GM21367 (cell line): ENCODE results near the gene CTBP1.

ENCODE experiments used
- ATAC-seq: cut with Tn5 transposase; IDR thresholded peaks from one replicate; pipeline ENCODE4 v1.9.1; 2021; ENCODE audit not compliant: unreplicated experiment

The CTBP1 gene

DNA sequence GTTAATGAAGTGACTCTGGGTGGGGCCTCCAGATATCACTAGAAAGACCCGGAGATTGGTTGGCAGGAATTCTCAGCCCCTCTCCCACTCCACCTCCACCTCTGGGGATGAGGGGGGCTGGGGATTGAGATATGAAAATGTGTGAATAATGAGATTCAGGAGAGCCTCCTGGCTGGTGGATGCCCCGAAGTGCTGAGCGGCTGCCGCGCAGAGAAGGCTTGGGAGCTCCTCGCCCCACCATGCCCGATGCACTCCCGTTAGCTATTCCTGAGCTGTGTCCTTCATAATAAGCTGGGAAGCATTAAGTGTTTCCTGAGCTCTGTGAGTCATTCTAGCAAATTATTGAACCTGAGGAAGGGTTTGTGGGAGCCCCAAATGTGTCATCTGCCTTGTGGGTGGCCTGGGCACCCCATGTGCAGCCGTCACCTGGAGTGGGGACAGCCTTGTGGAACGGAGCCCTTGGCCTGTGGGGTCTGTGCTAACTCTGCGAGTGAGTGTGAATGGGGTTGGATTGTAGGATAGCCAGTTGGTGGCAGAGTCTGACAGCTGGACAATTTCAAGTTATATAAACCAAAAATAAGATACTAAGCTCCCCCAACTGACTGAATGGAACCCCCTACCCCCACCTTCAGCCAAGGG, 36.3 kb upstream of the CTBP1 start:
- ATAC-seq = no peak

GRCh38 chr4:1283711-1284110, 34.8 kb upstream of the CTBP1 start:
- ATAC-seq = no peak

DNA sequence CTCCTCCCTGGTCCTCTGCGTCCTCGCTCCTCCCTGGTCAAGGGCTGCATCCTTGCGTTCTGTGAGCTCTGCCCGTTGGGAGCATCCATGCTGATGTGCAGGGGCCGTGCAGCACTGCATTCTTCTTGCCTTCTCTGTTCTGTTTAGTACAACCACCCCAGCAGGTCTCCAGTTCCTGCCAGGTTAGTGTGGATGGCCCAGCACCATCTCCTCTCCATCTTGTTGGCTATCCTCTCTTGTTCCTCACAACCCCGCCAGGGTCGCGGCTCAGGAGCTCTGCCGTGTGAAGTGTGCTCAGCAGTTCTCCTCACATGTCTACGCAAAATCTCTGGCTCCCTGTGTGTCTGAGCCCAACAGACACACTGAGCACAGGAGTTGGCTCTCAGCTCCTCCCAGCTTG, 30.3 kb upstream of the CTBP1 start:
- no peak for ATAC-seq

- ATAC-seq = no peak
These were observed 29.0 kb upstream of the CTBP1 start for GRCh38 chr4:1277667-1278665.

DNA sequence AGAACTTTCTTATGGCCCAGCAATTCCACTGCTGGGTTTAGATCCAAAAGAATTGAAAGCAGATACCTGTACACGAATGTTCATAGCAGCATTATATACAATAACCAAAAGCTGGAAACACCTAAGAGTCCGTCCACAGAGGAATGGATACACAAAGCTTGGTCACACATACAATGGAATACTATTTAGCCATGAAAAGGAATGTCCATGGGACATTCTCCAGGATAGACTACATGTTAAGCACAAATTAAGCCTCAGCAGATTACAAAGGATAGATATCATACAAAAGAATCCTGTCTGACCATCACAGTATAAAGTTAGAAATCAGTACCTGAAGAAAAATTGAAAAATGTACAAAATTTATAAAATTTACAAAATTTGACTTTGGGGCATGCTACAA, 28.1 kb upstream of the CTBP1 start:
- no peak for ATAC-seq

DNA sequence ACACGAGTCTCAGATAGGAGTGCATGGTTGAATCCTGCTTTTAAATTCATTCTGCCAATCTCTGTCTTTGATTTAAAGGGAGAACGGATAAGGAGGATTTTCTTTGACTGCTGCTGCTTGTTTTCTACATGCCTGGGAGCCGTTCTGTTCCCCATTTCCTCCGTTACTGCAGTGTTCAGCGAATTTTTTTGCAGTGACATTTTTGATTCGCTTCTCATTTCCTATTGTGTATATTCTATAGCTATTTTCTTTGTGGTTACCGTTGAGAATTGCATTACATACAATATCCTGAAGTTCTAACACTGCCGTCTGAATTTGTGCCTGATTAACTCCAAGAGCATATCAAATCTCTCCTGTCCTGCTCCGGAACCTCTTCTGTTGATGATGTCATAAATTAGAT, 25.9 kb upstream of the CTBP1 start:
- ATAC-seq = no peak

DNA sequence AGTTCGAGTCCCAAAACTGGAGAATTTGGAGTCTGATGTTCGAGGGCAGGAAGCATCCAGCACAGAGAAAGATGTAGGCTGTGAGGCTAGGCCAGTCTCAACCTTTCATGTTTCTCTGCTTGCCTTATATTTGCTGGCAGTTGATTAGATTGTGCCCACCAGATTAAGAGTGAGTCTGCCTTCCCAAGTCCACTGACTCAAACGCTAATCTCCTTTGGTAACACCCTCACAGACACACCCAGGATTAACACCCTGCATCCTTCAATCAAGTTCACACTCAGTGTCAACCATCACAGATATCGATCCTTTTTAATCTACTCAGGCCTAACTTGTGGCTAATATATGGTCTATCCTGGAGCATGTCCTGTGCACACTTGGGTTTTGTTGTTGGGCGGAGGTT, 22.8 kb upstream of the CTBP1 start:
- no peak for ATAC-seq

DNA sequence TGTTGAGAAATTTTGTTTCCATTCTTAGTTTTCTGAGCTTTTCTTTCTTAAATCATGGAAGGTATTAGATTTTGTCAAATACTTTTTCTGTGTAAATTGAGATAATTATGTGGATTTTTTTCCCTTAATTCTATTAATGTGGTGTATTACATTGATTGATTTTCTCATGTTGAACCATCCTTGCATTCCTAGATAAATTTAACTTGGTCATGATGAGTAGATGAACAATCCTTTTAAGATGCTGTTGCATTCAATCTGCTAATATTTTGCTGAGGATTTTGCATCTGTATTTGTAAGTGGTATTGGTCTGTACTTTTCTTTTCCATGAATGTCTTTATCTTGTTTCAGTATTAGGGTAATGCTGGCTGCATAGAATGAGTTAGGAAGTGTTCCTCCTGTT, 20.3 kb upstream of the CTBP1 start:
- no peak for ATAC-seq

DNA sequence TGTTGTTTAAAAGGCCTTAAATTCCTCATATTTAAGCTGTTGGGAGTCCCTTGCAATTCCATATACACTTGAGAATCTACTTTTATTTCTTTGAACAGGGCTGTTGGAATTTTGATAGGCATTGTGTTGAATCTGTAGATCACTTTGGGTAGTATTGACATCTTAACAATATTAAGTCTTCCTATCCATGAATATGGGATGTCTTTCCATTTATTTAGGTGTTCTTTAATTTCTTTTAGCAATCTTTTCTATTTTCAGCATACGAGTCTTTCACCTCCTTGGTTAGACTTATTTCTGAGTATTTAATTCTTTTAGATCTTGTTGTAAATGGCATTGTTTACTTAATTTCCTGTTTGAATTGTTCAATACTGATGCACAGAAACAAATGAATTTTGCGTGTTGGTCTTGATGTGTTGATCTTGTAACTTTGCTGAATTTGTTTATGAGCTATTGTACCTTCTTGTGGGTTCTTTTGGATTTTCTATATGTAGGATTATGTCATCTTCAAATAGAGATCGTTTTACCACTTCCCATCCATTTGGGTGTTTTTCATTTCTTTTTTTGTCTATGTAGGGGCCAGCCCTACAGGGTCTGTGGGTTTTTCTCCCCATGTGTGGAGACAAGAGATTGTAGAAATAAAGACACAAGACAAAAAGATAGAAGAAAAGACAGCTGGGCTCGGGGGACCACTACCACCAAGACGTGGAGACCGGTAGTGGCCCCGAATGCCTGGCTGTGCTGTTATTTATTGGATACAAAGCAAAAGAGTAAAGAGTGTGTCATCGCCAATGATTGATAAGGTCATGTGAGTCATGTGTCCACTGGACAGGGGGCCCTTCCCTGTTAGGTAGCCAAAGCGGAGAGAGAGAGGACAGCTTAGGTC, 18.2 kb upstream of the CTBP1 start:
- ATAC-seq = no peak

DNA sequence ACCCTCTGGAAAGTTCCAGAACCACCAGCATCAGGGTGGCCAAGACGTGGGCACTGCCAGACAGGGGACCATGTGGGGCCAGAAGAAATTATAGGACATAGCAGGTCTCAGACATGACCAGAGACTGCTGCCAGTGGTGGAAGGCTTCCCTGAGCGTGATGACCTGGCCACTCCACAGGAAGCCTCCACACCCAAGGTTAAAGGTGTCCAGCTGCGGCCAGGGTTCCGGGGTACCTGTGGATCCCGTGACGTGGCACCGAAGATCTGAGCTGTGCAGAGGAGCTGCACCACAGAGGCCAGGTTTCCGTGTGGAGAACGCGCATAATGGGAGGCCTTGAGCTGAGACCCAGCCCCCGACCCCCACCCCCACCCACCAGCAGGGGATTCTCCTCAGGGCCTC, 16.4 kb upstream of the CTBP1 start:
- no peak for ATAC-seq

DNA sequence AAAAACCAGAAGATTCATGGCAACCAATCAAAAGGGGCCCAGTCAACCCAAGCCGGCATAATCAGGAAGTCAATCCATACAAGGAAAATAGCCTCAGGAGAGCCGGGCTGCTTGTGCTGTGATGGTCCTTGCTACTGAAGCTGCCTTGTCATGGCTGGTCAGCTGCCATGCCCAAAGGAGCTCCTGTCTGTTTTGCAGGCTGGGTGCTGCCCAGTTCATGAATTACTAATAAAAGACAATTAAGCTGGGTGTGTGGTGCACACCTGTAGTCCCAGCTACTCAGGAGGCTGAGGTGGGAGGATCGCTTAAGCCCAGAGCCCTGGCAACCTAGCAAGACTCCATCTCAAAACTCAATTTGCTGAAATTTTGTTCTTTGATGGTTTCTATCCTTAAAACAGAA, 16.0 kb upstream of the CTBP1 start:
- no peak for ATAC-seq

DNA sequence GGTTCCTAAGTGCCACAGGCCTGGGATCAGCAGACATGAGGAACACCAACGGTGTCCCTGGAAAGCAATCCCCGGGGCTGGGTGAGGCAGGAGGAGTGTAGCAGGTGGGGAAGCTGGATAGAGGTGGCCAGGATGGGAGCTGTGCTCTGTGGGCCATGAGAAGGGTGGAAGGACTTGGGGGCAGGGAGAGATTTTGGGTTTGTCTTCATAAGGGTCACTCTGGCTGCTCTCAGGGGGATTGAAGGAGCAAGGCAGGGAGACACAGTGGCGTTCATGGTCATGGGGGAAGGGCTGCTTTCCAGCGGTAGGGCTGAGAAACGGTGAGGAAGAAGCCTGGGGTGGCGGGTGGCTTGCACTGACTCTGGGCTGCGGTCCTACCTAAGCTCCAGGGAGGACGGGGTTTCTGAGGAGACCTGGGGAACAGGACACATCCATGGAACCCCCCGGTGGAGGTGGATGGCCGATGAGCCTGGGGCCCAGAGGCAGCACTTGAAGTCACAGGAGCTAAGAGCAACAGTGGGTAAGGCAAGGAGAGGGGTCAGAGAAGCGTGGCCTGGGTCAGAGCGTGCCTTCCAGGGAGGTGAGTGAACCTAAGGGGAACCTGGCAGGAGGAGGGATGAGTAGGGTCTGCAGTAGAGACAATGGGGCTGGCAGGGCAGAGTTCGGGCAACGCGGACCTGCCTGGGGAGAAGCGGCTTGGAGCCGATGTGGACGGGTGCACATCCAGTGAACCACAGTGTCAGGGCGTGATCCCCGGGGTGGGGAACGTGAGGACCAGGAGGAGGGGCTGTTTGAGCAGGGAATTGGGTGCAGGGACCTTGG, 12.4 kb upstream of the CTBP1 start:
- no peak for ATAC-seq

DNA sequence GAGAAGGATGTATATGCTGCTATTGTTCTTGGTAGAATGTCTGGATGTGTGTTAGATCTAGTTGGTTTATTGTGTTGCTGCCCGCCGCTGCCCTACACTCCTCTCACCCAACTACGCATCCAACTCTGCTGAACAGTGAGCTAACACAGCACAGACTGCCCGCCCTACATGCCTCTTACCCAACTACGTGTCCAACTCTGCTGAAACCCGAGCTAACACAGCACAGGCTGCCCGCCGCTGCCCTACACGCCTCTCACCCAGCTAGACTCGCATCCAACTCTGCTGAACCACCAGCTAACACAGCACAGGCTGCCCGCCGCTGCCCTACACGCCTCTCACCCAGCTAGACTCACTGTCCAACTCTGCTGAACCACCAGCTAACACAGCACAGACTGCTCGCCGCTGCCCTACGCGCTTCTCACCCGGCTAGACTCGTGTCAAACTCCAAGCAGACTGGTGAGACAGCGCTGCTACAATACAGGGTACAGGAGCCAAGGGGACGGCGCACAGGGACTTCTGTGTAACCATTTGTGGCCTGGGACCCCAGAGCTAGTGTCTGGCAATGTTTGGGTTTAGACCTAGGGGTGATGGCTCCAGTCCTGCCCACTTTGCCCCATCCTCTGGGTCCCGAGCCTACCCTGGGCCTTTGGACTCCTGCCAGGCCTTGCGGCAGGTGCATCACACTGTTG, 11.6 kb upstream of the CTBP1 start:
- ATAC-seq = no peak

GRCh38 chr4:1259966-1260365, 11.0 kb upstream of the CTBP1 start:
- no peak for ATAC-seq

DNA sequence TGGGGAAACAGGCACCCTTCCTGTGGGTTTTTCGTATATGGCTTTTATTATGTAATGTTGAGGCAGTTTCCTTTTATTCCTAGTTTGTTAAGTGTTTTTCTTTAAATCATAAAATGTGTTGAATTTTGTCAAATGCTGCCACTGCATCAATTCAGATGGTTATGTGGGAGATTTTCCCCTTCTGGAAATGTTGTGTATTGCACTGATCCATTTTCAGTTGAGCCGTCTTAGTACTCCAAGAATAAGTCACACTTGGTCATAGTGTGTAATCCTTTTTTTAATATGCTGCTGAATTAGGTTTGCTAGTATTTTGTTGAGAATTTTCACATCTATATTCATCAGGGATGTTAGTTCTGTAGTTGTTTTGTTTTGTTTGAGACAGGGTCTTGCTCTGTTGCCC, 9.5 kb upstream of the CTBP1 start:
- no peak for ATAC-seq

GRCh38 chr4:1255699-1256098, 6.8 kb upstream of the CTBP1 start:
- no peak for ATAC-seq

- ATAC-seq = no peak
These were observed 6.2 kb upstream of the CTBP1 start for GRCh38 chr4:1255151-1255550.

GRCh38 chr4:1253831-1254230, 4.9 kb upstream of the CTBP1 start:
- ATAC-seq = no peak

DNA sequence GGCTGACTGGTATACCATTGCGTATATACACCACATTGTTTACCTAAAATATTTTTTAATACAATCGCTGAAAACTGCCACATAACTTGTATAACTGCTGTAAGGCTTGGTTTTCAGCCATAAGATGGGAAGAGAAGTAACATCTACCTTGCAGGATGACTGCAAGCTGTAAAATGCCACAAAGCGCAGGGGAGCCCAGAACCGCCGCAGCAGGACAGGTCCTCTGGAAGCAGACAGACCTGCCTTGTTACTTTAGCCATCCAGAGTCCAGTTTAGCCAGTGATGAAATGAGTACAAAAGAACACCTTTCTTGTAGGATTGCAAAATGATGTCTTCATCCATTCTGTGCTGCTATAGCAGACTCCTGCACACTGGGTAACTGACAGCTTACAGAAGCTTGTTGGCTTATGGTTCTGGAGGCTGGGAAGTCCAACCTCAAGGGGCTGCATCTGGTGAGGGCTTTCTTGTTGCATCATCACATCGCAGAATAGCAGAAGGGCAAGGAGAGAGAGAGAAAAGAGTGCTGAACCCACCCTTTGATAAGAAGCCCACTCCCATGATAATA, 4.1 kb upstream of the CTBP1 start:
- ATAC-seq = no peak

- no peak for ATAC-seq
These were observed 2.8 kb upstream of the CTBP1 start for GRCh38 chr4:1251773-1252066.
